Measurements from ENCODE around the gene SPRY4.
"Not testable (repeated sequence)": the region's sequence is repeated elsewhere in the genome, so short reads cannot be mapped to it uniquely, and the experiment has no call there.

Gene SPRY4

DNA sequence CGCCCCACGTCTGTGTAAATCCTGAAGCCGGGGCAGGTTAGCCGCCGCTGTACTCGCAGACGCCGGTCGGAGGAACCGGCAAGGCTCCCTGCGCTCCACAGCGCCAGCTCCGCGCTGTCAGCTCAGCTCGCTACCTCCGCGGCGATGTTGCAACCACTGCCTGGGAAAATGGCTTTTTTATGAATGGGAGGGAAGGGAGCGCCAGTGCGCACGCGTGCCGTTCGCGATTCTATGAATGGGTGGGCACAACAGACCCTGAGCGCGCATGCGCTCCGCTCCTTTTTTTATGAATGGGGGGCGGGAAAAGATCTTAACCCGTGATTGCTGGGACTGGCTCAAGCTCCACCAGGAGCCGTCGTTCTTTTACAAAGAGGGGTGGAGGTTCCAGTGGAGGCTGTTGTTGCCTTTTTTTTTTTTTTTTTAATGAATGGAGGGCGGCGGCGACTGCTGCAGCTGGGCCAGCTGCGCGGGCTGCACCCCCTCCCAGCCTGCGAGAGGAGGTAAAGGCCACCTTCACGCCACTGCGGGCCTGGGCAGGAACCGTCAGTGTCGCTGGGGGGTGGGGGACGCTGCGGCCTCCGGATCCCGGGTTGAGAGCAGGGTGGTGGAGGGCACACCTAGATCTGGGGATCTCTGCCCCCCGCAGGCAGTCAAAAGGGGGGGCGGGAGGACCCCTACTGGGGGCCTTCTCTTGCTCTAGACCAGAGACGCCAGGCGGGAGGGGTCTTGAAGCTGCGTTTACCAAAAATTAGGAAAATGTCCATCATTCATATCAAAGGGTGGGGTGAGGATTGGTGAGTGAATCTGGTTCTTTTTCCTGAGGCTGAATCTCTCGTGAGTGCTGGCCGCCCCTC is at the start of gene SPRY4:
TSS of gene SPRY4 (minus strand) at position 151 of the 854 bp plus-strand sequence. CDS start 9,913 bp downstream, outside the sequence.
- peak; percentile 96 for DNase-seq (ENCODE audit: low spot score)

DNA sequence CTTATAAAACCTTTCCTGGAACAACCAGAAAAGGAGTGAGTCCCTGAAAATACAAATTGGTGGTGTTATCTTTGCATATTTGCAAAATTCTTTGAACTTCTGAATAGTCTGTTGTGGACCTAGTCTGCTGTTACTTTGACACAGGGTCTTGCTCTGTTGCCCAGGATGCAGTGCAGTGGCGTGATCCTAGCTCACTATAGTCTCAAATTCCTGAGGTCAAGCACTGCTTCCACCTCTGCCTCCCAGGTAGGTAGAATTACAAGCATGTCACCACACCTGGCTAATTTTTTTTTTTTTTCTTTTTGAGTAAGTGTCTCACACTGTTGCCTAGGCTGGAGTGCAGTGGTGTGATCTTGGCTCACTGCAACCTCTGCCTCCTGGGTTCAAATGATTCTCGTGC is 43.7 kb upstream of the SPRY4 start:
- DNase-seq (ENCODE audit: low spot score): no peak

DNA sequence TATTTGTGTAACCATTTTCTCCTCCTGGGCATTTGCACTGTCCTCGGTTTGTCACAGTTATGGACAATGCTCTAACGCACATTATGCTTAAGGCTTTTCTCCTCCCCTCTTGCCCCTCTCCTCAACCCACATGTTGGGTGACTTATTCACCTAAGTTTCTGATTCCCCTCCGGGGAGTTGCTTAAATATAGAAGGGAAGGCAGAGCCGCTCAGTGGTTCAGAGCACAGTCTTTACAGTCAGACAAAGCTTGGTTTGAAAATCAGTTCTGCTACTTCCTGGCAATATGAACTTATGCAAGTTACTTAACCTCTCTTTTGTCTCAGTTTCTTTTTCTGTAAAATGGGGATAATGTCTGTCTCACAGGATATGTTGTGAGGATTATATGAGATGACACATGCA is 41.2 kb upstream of the SPRY4 start:
- no peak for DNase-seq (ENCODE audit: low spot score)

- no peak for DNase-seq (ENCODE audit: low spot score)
These were observed 39.7 kb upstream of the SPRY4 start for GRCh38 chr5:142364251-142365145.

DNA sequence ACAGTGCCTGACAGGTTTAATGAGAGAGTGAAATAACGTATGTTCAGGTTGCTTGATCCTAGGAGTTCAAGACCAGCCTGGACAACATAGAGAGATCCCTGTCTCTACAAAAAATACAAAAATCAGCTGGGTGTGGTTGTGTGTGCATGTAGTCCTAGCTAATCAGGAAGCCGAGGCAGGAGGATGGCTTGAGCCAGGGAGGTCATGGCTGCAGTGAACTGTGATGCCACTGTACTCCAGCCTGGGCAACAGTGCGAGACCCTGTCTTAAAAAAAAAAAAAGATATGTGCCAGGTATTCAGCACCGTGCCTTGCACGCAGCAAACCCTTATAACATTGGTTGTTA is 38.8 kb upstream of the SPRY4 start:
- DNase-seq (ENCODE audit: low spot score): no peak

- DNase-seq (ENCODE audit: low spot score): not testable (repeated sequence)
These were observed 37.4 kb upstream of the SPRY4 start for GRCh38 chr5:142362193-142362592.

DNA sequence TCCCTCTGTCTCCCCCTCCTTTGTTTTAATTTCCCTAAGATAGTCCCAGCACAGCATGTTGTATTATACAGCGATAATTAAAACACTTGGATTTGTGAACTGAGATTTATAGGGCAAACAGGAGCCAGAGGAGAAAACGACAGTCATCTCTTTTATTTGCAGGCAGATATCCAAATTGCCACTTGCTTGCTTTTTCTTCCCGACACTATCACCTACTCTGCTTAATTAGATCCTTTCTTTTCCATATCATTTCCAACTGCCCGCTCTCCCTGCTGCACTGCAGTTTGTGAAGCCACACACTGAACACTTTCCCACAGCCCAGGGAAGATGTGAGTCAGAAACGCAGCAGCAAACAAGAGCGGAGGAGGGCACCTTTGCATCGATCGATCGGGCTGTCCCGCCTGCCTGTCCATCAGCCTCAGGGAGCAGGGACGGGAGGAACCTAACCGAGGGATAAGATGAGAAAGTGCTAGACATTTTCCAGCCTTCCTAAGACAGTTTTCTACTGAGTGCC is 35.8 kb upstream of the SPRY4 start:
- DNase-seq (ENCODE audit: low spot score): no peak

- no peak for DNase-seq (ENCODE audit: low spot score)
These were observed 35.3 kb upstream of the SPRY4 start for GRCh38 chr5:142360051-142360498.

- no peak for DNase-seq (ENCODE audit: low spot score)
These were observed 33.8 kb upstream of the SPRY4 start for GRCh38 chr5:142358648-142359047.

DNA sequence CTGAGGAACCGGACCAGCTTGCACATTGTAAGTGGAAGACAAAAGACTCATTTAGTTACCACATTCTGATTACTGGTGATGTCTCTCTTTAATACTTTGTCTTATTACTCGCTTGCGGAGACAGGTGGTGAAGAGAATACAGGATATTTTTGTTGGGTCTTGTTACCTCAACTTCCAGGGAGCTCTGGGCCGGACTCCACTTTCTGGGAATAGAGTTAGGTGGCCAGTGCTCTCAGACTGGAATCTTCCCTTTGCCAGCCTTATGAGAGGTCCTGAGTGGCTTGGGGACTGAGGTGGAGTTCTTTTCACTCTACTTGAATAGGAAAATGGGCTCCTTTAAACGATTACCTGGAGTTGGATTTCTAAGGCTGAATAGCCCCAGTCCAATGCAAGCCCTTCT is 33.3 kb upstream of the SPRY4 start:
- DNase-seq (ENCODE audit: low spot score): no peak

DNA sequence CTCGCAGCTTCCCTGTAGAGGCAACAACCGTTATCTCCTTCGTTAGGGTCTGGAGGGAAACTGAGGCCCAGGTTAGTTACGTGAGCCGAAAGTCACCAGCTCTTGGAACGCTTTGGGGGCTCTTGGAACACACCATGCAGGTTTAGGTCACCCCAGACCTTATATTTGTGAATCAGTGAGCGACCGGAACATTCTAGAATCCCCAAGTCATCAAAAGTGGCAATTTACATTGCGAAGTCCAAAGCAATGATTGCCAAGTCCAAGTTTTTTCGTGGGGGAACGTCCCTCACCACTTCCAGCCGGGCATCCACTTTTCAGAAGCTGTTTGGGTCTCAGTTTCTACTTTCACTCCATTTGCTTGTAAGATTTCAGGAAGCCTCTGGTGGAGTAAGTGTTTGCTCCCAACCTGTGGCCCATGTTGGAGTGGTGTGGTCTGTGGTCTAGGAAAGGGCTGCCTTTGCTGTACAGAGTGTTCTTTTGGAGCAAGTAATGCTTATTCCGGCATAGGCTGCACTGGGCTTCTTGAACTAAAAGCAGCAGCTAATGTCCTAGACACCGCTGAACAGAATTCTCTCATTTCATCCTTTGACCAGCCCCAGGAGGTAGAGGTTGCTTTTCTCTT is 32.8 kb upstream of the SPRY4 start:
- DNase-seq (ENCODE audit: low spot score): no peak

- peak; percentile 93 for DNase-seq (ENCODE audit: low spot score)
These were observed 32.1 kb upstream of the SPRY4 start for GRCh38 chr5:142356716-142357468.

GRCh38 chr5:142356349-142356715 is 31.5 kb upstream of the SPRY4 start:
- DNase-seq (ENCODE audit: low spot score): peak; percentile 72

- DNase-seq (ENCODE audit: low spot score): no peak
These were observed 28.3 kb upstream of the SPRY4 start for GRCh38 chr5:142353071-142353472.

GRCh38 chr5:142350021-142350420 is 25.2 kb upstream of the SPRY4 start:
- no peak for DNase-seq (ENCODE audit: low spot score)

GRCh38 chr5:142346706-142347105 is 21.9 kb upstream of the SPRY4 start:
- no peak for DNase-seq (ENCODE audit: low spot score)

DNA sequence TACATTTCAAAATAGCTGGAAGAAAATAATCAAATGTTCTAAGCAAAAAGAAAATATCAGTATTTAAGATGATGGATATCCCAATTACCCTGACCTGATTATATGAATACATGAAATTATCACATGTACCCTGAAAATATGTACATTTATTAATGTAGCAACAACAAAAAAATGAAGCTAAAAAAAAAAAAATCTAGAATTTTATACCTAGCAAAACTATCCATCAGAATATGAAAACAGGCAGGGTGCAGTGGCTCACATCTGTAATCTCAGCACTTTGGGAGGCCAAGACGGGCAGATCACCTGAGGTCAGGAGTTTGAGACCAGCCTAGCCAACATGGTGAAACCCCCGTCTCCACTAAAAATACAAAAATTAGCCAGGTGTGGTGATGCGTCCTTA is 20.1 kb upstream of the SPRY4 start:
- DNase-seq (ENCODE audit: low spot score): not testable (repeated sequence)

- DNase-seq (ENCODE audit: low spot score): no peak
These were observed 18.7 kb upstream of the SPRY4 start for GRCh38 chr5:142343531-142343930.

GRCh38 chr5:142342128-142342981 is 17.5 kb upstream of the SPRY4 start:
- no peak for DNase-seq (ENCODE audit: low spot score)

DNA sequence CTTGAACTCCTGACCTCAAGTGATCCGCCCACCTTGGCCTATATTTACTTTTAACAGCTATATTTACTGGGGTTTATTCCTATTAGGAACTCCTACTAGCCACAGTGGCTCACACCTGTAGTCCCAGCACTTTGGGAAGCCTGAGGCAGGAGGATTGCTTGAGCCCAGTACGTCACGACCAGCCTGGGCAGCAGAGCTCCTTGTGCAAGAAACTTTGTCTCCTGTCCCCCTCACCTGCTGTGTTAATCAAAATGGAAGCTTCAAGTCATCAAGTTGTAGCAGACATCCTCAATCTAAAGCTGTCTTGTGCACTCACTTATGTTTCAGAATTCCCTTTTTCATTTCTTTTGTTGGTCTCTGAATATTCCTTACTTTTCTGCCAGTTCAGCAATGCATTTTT is 15.0 kb upstream of the SPRY4 start:
- DNase-seq (ENCODE audit: low spot score): no peak

- no peak for DNase-seq (ENCODE audit: low spot score)
These were observed 9.7 kb upstream of the SPRY4 start for GRCh38 chr5:142334538-142334937.

Data from AG20443 (cell line).